Transverse colon (tissue), 4 donors: Measurements from ENCODE around the gene RALGPS2.

Source experiments
- POLR2AphosphoS5 ChIP-seq, 3 donors: sonication (generic); formaldehyde crosslinking; IDR thresholded peaks; one replicate each; pipeline ENCODE4 v1.6.1; 2016; ENCODE audit warnings: antibody characterized with exemption in 3 of 3
- TF ChIP-seq, protein P1 (sequence below), 5 experiments: fragments of 200-600 bp in 3 of 5; fragments of 450-650 bp in 2 of 5; sonication (generic) in 3 of 5; IDR thresholded peaks; 1 replicate in 2 of 5; 2 replicates in 3 of 5; pipeline ENCODE4 v1.5.1; 2016 to 2017; ENCODE audit warnings: antibody characterized with exemption in 5 of 5, inconsistent platforms in 3 of 5, mild to moderate bottlenecking in 2 of 5, moderate library complexity in 1 of 5

GRCh38 chr1:178946416-178946815, 221.4 kb downstream of the RALGPS2 start:
- TF ChIP-seq POLR2AphosphoS5 (IDR thresholded peaks at IDR 0.05): no peak
- TF ChIP-seq, protein P1, sequence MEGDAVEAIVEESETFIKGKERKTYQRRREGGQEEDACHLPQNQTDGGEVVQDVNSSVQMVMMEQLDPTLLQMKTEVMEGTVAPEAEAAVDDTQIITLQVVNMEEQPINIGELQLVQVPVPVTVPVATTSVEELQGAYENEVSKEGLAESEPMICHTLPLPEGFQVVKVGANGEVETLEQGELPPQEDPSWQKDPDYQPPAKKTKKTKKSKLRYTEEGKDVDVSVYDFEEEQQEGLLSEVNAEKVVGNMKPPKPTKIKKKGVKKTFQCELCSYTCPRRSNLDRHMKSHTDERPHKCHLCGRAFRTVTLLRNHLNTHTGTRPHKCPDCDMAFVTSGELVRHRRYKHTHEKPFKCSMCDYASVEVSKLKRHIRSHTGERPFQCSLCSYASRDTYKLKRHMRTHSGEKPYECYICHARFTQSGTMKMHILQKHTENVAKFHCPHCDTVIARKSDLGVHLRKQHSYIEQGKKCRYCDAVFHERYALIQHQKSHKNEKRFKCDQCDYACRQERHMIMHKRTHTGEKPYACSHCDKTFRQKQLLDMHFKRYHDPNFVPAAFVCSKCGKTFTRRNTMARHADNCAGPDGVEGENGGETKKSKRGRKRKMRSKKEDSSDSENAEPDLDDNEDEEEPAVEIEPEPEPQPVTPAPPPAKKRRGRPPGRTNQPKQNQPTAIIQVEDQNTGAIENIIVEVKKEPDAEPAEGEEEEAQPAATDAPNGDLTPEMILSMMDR (IDR thresholded peaks at IDR 0.05): no peak
